ENCODE results near the gene GLI1.
A peak's percentile ranks its signal among the peaks of the same experiment; 100 is the strongest.

GLI1 gene

DNA sequence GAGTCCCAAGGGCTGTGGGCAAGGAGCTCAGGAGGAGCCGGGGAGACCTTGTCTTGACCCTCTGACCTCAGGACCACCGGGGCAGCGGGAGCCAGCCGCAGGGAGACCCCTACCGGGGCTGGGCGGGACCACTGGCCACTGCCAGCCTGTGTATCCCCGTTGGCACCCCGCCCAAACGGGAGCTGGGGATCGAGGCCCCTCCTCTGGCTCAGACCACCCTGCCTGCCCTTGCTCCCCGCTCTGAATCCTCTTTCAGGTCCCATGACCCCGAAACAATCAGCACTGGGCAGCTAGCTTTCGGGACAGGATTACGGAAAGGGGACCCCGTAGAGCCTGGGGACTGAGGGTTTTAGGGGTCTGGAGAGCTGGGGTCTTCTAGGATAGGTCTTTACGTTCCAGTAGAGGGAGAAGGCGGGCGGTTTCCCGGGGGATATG is 1.3 kb downstream of the GLI1 start:
- DNase-seq (ENCODE audit: low read depth in 2 of 2), result no peak

DNA sequence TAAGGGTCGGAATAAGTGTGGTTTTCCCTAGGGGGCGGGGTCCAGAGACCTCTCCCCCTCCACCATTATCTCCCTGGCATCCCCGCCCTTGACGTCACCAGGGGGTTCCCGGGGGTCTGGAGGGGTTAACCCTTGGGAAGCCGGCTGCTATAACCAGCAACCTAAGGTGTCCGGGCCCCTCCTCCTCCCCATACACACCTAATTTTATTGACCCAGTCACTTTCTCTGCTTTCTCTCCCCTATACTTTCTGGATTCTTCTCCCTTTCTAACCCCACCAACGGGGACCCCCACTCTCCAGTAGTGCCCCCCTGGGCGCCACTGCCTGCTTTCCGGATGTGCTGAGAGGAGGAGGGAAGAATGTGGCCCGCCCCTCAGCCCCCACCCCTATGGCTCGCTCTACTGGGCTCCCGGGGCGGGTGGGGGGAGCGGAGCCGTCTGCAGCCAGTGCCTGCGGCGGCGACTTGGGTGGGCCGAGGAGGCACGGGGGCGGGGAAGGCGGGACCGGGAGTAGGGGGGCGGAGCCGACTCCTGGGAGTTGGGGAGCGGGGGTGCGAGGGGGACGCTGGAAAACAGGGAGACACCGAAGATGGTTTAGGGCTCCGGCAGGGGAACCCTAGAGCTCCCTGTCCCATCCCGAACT is 1.8 kb downstream of the GLI1 start:
- no peak for DNase-seq (ENCODE audit: low read depth in 2 of 2)

- DNase-seq (ENCODE audit: low read depth in 2 of 2), result no peak
Observed at GRCh38 chr12:57461917-57462250, 2.3 kb downstream of the GLI1 start.

DNA sequence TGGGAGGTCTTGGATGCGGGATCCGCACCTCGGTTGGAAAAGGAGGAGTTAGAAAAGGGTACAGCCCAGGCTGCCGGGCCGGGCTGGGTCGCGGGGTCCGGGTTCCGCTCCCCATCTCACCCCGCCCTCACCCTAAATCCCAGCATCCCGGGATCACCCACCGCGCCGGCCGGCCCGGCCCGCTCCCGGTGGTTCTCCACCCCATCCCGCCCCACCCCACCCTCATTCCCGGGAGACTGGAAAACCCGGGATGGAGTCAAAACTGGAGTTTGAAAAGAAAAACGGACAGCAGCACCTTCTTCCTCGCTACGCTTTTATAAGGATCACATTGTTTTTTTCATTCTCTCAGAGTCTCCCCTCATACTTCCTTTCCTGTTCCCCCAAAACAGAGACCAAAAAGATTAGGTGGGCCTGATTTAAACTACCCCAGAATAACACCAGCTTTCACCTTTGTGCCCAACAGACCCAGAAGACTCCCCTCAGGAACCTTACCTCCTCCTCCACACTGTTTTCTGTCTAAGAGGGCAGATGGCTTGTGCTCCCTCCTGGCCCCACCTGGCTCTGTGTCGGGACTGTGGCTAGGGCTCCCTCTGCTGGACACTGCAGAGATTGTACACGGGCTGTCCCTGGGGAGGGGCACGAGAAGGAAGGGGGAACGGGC is 2.8 kb downstream of the GLI1 start:
- peak; percentile 64 to 83 for DNase-seq (ENCODE audit: low read depth in 2 of 2)

DNA sequence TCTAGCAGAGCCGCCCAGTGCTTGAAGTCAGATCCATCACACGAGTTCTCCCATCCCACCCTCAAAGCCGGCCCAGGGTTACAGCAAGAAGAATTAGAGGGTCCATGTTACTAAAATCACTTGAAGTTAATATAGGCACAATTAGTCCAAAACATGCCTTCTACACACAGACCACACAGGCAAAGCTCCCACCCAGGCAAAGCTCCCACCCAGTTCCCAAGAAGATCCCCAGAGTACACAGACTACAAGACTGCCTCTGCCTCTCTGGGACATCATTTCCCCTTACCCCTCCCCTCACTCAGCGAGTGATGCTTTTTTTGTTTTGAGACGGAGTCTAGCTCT is 3.3 kb downstream of the GLI1 start:
- DNase-seq (ENCODE audit: low read depth in 2 of 2), result no peak

- no peak for DNase-seq (ENCODE audit: low read depth in 2 of 2)
Observed at GRCh38 chr12:57464569-57464968, 5.0 kb downstream of the GLI1 start.

DNA sequence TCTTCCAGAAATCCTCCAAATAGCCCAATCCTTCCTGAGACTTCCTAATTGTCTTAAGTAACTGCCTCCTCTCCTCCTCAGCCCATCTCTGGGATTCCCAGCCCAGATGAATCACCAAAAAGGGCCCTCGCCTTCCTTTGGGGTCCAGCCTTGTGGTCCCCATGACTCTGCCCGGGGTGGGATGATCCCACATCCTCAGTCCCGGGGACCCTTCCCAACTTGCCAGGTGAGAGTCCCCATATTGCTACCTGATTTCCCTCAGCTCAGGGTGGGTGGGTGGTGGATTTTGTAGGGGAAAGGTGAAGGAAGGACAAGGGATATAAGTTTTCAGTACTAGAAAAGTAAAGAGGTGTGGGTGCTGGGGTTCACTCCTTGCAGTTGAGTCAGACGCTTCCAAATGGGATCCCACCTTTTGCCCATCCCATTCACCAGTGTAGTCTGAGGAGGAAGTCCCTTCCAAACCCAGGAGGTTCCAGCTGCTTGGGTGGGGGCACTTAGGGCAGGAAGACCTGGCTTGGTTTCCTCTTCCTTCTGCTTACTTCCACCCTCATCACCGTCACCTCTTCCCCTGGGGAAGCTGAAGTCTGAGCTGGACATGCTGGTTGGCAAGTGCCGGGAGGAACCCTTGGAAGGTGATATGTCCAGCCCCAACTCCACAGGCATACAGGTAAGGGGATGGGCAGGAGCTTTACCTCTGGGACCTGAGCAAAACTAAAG is 5.6 kb downstream of the GLI1 start:
- no peak for DNase-seq (ENCODE audit: low read depth in 2 of 2)

- DNase-seq (ENCODE audit: low read depth in 2 of 2), result no peak
Observed at GRCh38 chr12:57465747-57466505, 6.3 kb downstream of the GLI1 start.

DNA sequence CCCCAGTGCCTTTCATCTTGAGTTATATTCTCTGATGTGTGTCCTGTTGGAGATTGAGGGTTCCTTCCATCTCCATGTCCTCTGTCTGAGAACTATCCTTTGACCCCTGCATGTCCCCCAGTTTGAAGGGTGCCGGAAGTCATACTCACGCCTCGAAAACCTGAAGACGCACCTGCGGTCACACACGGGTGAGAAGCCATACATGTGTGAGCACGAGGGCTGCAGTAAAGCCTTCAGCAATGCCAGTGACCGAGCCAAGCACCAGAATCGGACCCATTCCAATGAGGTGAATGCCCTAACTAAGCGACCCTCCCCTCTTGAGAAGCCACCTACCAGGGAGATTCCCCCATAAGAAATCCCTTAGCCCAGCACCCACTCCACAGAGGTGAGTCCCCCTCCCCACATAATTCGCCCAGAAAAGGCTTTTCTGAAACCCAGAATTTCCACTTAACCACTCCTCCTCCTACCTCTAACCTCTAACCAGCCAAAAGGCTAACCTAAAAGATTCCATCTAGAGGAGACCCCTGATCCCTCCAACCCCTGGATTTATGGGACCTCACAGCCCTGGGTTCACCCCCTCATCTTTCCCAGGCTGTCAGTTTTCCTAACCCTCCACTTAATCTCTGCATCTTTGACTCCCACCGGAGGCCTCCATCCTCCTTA is 7.8 kb downstream of the GLI1 start:
- DNase-seq (ENCODE audit: low read depth in 2 of 2), result no peak

DNA sequence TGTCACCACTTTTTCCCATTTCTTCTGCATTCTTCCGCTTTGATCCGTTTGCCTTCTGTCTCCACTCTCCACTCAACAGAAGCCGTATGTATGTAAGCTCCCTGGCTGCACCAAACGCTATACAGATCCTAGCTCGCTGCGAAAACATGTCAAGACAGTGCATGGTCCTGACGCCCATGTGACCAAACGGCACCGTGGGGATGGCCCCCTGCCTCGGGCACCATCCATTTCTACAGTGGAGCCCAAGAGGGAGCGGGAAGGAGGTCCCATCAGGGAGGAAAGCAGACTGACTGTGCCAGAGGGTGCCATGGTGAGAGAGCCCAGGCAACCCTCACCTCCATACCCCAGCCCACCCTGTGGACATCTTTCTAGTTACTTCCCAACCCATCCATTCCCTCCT is 8.3 kb downstream of the GLI1 start:
- no peak for DNase-seq (ENCODE audit: low read depth in 2 of 2)

DNA sequence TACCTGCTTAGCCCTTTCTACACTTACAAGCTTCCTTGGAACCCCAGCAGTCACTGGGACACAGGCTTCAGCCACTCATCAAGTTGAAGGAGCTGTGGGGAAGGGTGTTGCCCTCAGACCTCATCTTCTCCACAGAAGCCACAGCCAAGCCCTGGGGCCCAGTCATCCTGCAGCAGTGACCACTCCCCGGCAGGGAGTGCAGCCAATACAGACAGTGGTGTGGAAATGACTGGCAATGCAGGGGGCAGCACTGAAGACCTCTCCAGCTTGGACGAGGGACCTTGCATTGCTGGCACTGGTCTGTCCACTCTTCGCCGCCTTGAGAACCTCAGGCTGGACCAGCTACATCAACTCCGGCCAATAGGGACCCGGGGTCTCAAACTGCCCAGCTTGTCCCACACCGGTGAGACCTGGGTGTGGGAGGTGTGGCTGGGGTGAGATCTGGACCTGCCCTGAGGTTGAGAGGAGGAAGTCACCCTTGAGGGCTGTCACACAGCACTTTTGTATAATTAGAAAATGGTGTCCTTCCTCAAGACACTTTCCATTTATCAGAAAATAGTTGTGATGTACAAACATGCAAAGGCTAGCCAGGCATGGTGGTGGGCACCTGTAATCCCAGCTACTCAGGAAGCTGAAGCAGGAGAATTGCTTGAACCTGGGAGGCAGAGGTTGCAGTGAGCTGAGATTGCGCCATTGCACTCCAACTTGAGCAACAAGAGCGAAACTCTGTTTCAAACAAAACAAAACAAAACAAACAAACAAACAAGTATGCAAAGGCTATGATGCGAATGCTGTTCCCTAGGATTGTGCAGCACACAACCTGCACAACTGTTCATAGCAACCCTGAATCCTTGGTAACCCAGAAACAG is 9.9 kb downstream of the GLI1 start:
- no peak for DNase-seq (ENCODE audit: low read depth in 2 of 2)

- no peak for DNase-seq (ENCODE audit: low read depth in 2 of 2)
Observed at GRCh38 chr12:57470286-57470969, 10.8 kb downstream of the GLI1 start.

GRCh38 chr12:57470970-57471656 is 11.5 kb downstream of the GLI1 start:
- DNase-seq (ENCODE audit: low read depth in 2 of 2), result no peak

DNA sequence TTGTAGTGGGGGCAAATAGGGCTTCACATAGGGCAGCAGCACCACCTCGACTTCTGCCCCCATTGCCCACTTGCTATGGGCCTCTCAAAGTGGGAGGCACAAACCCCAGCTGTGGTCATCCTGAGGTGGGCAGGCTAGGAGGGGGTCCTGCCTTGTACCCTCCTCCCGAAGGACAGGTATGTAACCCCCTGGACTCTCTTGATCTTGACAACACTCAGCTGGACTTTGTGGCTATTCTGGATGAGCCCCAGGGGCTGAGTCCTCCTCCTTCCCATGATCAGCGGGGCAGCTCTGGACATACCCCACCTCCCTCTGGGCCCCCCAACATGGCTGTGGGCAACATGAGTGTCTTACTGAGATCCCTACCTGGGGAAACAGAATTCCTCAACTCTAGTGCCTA is 12.1 kb downstream of the GLI1 start:
- DNase-seq (ENCODE audit: low read depth in 2 of 2), result no peak

- no peak for DNase-seq (ENCODE audit: low read depth in 2 of 2)
Observed at GRCh38 chr12:57472391-57472790, 12.8 kb downstream of the GLI1 start.

DNA sequence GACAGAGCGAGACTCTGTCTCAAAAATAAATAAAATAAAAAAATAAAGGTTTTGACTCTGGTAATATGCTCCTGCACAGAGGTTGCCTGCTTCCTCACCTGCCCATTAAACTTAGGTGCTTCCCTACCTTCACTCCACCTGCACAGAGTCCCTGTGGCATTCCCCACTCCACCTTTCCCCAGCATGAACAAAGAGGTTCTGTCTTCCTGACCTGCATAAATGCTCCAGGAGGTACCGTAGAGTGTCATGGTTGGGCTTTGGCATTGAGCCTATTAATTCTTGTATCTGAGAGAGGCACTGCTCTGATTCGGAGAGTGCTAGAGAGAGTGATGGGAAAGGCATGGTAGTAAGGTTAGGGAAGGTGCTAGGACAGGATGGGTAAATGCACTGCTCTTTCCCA is 13.8 kb downstream of the GLI1 start:
- DNase-seq (ENCODE audit: low read depth in 2 of 2), result no peak

GRCh38 chr12:57473886-57474285 is 14.3 kb downstream of the GLI1 start:
- no peak for DNase-seq (ENCODE audit: low read depth in 2 of 2)

- no peak for DNase-seq (ENCODE audit: low read depth in 2 of 2)
Observed at GRCh38 chr12:57474430-57474829, 14.8 kb downstream of the GLI1 start.

GRCh38 chr12:57474862-57475261 is 15.3 kb downstream of the GLI1 start:
- no peak for DNase-seq (ENCODE audit: low read depth in 2 of 2)
